Heart right ventricle (tissue), 16 donors: ENCODE results near the gene TMEM61. TPM values are rescaled to one million over a fixed set of nuclear protein-coding genes. Genes with fewer than 3 reads are reported as not detected.
"Not testable (repeated sequence)": the region's sequence is repeated elsewhere in the genome, so short reads cannot be mapped to it uniquely, and the experiment has no call there.

Experiments
- ATAC-seq, 8 donors: fragments of 200-7000 bp; cut with Tn5 transposase; one replicate each; pipeline ENCODE4 v1.9.1; 2020; ENCODE audit warnings: mild to moderate bottlenecking in 8 of 8, moderate library complexity in 8 of 8, moderate number of reproducible peaks in 1 of 8
- DNase-seq, 2 donors: peaks; one replicate each; pipeline ENCODE4 v3.0.0-alpha.2; 2020
- H3K27ac ChIP-seq, 10 donors: fragments of 200-600 bp; sonication (generic) in 2 of 10; one replicate each; pipeline versions ENCODE4 v1.5.0 to v1.8.0; 2020 to 2022; ENCODE audit warnings: mild to moderate bottlenecking in 3 of 10
- H3K27me3 ChIP-seq, 7 donors: fragments of 200-600 bp; one replicate each; pipeline ENCODE4 v1.8.0; 2021 to 2022; ENCODE audit warnings: mild to moderate bottlenecking in 2 of 7
- H3K36me3 ChIP-seq, 9 donors: fragments of 200-600 bp; sonication (generic) in 1 of 9; one replicate each; pipeline versions ENCODE4 v1.5.0 to v1.8.0; 2020 to 2022; ENCODE audit warnings: mild to moderate bottlenecking in 2 of 9
- H3K4me1 ChIP-seq, 9 donors: fragments of 200-600 bp; sonication (generic) in 1 of 9; one replicate each; pipeline versions ENCODE4 v1.5.0 to v1.8.0; 2020 to 2022; ENCODE audit warnings: mild to moderate bottlenecking in 4 of 9
- H3K4me3 ChIP-seq, 10 donors: fragments of 200-600 bp; sonication (generic) in 2 of 10; one replicate each; pipeline versions ENCODE4 v1.5.0 to v1.8.0; 2020 to 2022; ENCODE audit warnings: mild to moderate bottlenecking in 7 of 10, moderate library complexity in 2 of 10
- H3K9me3 ChIP-seq, 11 donors: fragments of 200-600 bp in 10 of 11; sonication (generic) in 2 of 11; one replicate each; pipeline versions ENCODE4 v1.5.0 to v1.8.0; 2013 to 2022; ENCODE audit warnings: mild to moderate bottlenecking in 2 of 11, control low read depth in 1 of 11, moderate library complexity in 1 of 11
- CTCF ChIP-seq, 9 donors: fragments of 200-600 bp; sonication (generic) in 2 of 9; IDR thresholded peaks; one replicate each; pipeline versions ENCODE4 v1.5.0 to v1.8.0; 2021 to 2022; ENCODE audit warnings: antibody characterized with exemption in 9 of 9, mild to moderate bottlenecking in 5 of 9, moderate library complexity in 1 of 9
- WGBS, 2 donors: extraction: QIAGEN DNeasy Blood & Tissue Kit; methylation state at CpG; one replicate each; pipeline ENCODE4 v1.1.7; 2013; ENCODE audit warnings: inconsistent platforms in 1 of 2; 5-methylcytosine and 5-hydroxymethylcytosine counted together
- intact Hi-C, 10 donors: fragments of 100-400 bp; cut with DNase I; formaldehyde crosslinking; loops; one replicate each; pipeline versions ENCODE4 v1.11.1 to v1.14.2; 2022
- long read RNA-seq, 3 donors: library from polyadenylated mRNA; unstranded; transcript quantifications; one replicate each; pipeline ENCODE4 v2.0.0, GENCODE V29; 2020 to 2021
- polyA plus RNA-seq, 2 donors: library from polyadenylated mRNA; stranded (reverse); fragments of 200-250 nt; gene quantifications; one replicate each; pipeline ENCODE4 v1.2.3, GENCODE V29; 2013
- total RNA-seq, 10 donors: library from RNA; stranded (reverse); fragmentation: NEBNext Ultra II Directional in 3 of 10; extraction: Animal tissue kit (Norgen Biotek cat#: 25700) in 3 of 10; gene quantifications; one replicate each; pipeline versions ENCODE4 v1.2.1 to v1.2.4, GENCODE V29; 2021 to 2023
- donor health status: Arrhythmogenic right ventricular cardiomyopathy.
- donor health status: ischemic (EF 13 %, LVEDD 7.1; RV severe dilation, severe dysfunction).
- donor health status: healthy with polysubstance abuse.
- donor health status: DM: no; HTN: yes; CAD: no.
- donor health status: DM: no; HTN: no; CAD: no.
- donor health status: ischemic (EF 25% LVEDD 6.9; RV normal size, moderate dysfunction).
- donor health status: ischemic (EF 25% LVEDD 5.7; RV mildly dilated, moderate dysfunction).
- donor health status: healthy.
- donor health status: DM: yes; HTN: yes; CAD: no.
- donor health status: Ischemic cardiomyopathy.
- donor health status: ischemic (EF 35%, LVEDD 5.7; RV mildly dilated, moderate dysfunction).
- donor health status: nonischemic (EF 11% LVEDD 7.7; RV severe dilation, severe dysfunction).
- donor health status: DM: yes; HTN: yes; CAD: no.
- donor health status: PGD.
- donor health status: ischemic (EF 29% LVEDD 5.4; RV normal size, mild dysfunction).
- donor health status: nonischemic (EF 23%, LVEDD 6.1; RV moderate dilation, normal function).

The TMEM61 gene
- total RNA-seq (under 1 TPM in 1 of 10 donors, not detected in 9; 0.37 TPM), polyA plus RNA-seq (under 1 TPM in 1 of 2 donors, not detected in 1; 0.03 TPM)
- long read RNA-seq, donor 1: 0 reads
- long read RNA-seq, donor 2: 0 reads
- long read RNA-seq, donor 3: 0 reads

GRCh38 chr1:54980528-54981241, at the start of gene TMEM61:
Gene TMEM61 (plus strand): TSS chr1:54980628. CDS start chr1:54981066, 438 bp downstream.
- 10% methylated on average over 68 to 69 of the region's 69 CpGs for WGBS, 2 donors
- Histone ChIP-seq H3K27ac (no peak within 1 kb of the TSS), H3K4me3 (peak within 1 kb of the TSS; percentile 7 to 50 (median 44)), H3K4me1 (peaks cover 0 to 9% (median 5%) of the 10 kb centered on the region in 9 donors), H3K36me3 (no peaks in the 10 kb centered on the region), H3K27me3 (peaks cover 0 to 49% (median 44%) of the 10 kb centered on the region in 7 donors), H3K9me3 (no peaks in the 10 kb centered on the region)
- no peak for TF ChIP-seq CTCF (IDR thresholded peaks at IDR 0.05)
- no peak for DNase-seq
- intact Hi-C loops: no loop called here
- peak in 6 of 8 donors; percentile 26 to 65 (median 46) for ATAC-seq

- intact Hi-C loops: no loop called here
- no peak for ATAC-seq
- no peak overlapping the region for H3K4me3 ChIP-seq
- peaks cover 10 to 24% (median 19%) of the 10 kb centered on the region in 9 donors for H3K4me1 ChIP-seq
- no peaks in the 10 kb centered on the region for H3K36me3 ChIP-seq
- no peak for TF ChIP-seq CTCF (IDR thresholded peaks at IDR 0.05)
- H3K27me3 ChIP-seq: no peaks in the 10 kb centered on the region
- no peak for DNase-seq
- no peaks in the 10 kb centered on the region for H3K9me3 ChIP-seq
- no peak overlapping the region for H3K27ac ChIP-seq
- WGBS, 2 donors: 34 to 65% methylated on average over 1 of the region's 1 CpG
These were observed 49.1 kb upstream of the TMEM61 start for GRCh38 chr1:54931275-54931840.

GRCh38 chr1:54934081-54934480, 46.3 kb upstream of the TMEM61 start:
- H3K9me3 ChIP-seq, ATAC-seq, H3K27ac ChIP-seq, H3K36me3 ChIP-seq, H3K4me1 ChIP-seq, intact Hi-C loops, H3K27me3 ChIP-seq, H3K4me3 ChIP-seq, DNase-seq: not testable (repeated sequence)
- 89 to 94% methylated on average over 6 of the region's 6 CpGs for WGBS, 2 donors

- no peak overlapping the region for H3K27ac ChIP-seq
- intact Hi-C loops: no loop called here
- no peak for ATAC-seq
- no peaks in the 10 kb centered on the region for H3K27me3 ChIP-seq
- no peaks in the 10 kb centered on the region for H3K36me3 ChIP-seq
- no peak overlapping the region for H3K4me3 ChIP-seq
- no peaks in the 10 kb centered on the region for H3K9me3 ChIP-seq
- no peak for TF ChIP-seq CTCF (IDR thresholded peaks at IDR 0.05)
- DNase-seq: no peak
- H3K4me1 ChIP-seq: no peaks in the 10 kb centered on the region
These were observed 45.6 kb upstream of the TMEM61 start for GRCh38 chr1:54934869-54935268.

GRCh38 chr1:54936791-54937190, 43.6 kb upstream of the TMEM61 start:
- no peaks in the 10 kb centered on the region for H3K27me3 ChIP-seq
- no peaks in the 10 kb centered on the region for H3K9me3 ChIP-seq
- no peaks in the 10 kb centered on the region for H3K36me3 ChIP-seq
- H3K4me1 ChIP-seq: no peaks in the 10 kb centered on the region
- no peak overlapping the region for H3K4me3 ChIP-seq
- intact Hi-C loops: no loop called here
- 90 to 95% methylated on average over 4 of the region's 4 CpGs for WGBS, 2 donors
- TF ChIP-seq CTCF (IDR thresholded peaks at IDR 0.05): no peak
- DNase-seq (no peak), ATAC-seq (no peak)
- H3K27ac ChIP-seq: no peak overlapping the region
